ENCODE data around the gene OXA1L. TPM values are rescaled to one million over a fixed set of nuclear protein-coding genes. Genes with fewer than 3 reads are reported as not detected.

Gene OXA1L
- polyA plus RNA-seq, 5 donors: 142 to 161 (median 150) TPM

Other genes with a start within 250 kb of the OXA1L start
- 100 to 1,000 TPM; 194 to 240 (median 203) TPM for gene DAD1, start 177.5 kb upstream of the OXA1L start, polyA plus RNA-seq (ENCODE audit: insufficient read depth in 1 of 5, insufficient read length in 5 of 5, low replicate concordance in 1 of 5)
- 10 to 100 TPM; 33.1 to 46.7 (median 37.9) TPM for gene ABHD4, start 168.4 kb upstream of the OXA1L start, polyA plus RNA-seq (ENCODE audit: insufficient read depth in 1 of 5, insufficient read length in 5 of 5, low replicate concordance in 1 of 5)
- under 1 TPM; 0.18 to 0.39 (median 0.30) TPM for gene OR6J1, start 122.3 kb upstream of the OXA1L start, polyA plus RNA-seq (ENCODE audit: insufficient read depth in 1 of 5, insufficient read length in 5 of 5, low replicate concordance in 1 of 5)
- gene SLC7A7, start 48.7 kb downstream of the OXA1L start, polyA plus RNA-seq (ENCODE audit: insufficient read depth in 1 of 5, insufficient read length in 5 of 5, low replicate concordance in 1 of 5): 10 to 100 TPM in 1 of 5 donors, 1 to 10 TPM in 4; 8.8 to 11.2 (median 9.5) TPM
- gene MRPL52, start 63.2 kb downstream of the OXA1L start, polyA plus RNA-seq (ENCODE audit: insufficient read depth in 1 of 5, insufficient read length in 5 of 5, low replicate concordance in 1 of 5): 10 to 100 TPM; 66.9 to 98.7 (median 69.6) TPM
- gene MMP14, start 69.9 kb downstream of the OXA1L start, polyA plus RNA-seq (ENCODE audit: insufficient read depth in 1 of 5, insufficient read length in 5 of 5, low replicate concordance in 1 of 5): 100 to 1,000 TPM; 165 to 216 (median 186) TPM
- 10 to 100 TPM; 43.1 to 64.5 (median 51.0) TPM for gene LRP10, start 105.1 kb downstream of the OXA1L start, polyA plus RNA-seq (ENCODE audit: insufficient read depth in 1 of 5, insufficient read length in 5 of 5, low replicate concordance in 1 of 5)
- under 1 TPM; 0.58 to 0.99 (median 0.81) TPM for gene REM2, start 116.5 kb downstream of the OXA1L start, polyA plus RNA-seq (ENCODE audit: insufficient read depth in 1 of 5, insufficient read length in 5 of 5, low replicate concordance in 1 of 5)
- 100 to 1,000 TPM in 4 of 5 donors, 10 to 100 TPM in 1; 95.6 to 128 (median 105) TPM for gene RBM23, start 152.5 kb downstream of the OXA1L start, polyA plus RNA-seq (ENCODE audit: insufficient read depth in 1 of 5, insufficient read length in 5 of 5, low replicate concordance in 1 of 5)
- 100 to 1,000 TPM; 115 to 129 (median 123) TPM for gene PRMT5, start 162.7 kb downstream of the OXA1L start, polyA plus RNA-seq (ENCODE audit: insufficient read depth in 1 of 5, insufficient read length in 5 of 5, low replicate concordance in 1 of 5)
- 10 to 100 TPM; 50.8 to 86.9 (median 80.5) TPM for gene HAUS4, start 190.4 kb downstream of the OXA1L start, polyA plus RNA-seq (ENCODE audit: insufficient read depth in 1 of 5, insufficient read length in 5 of 5, low replicate concordance in 1 of 5)
- 10 to 100 TPM; 31.3 to 50.3 (median 40.6) TPM for gene AJUBA, start 215.9 kb downstream of the OXA1L start, polyA plus RNA-seq (ENCODE audit: insufficient read depth in 1 of 5, insufficient read length in 5 of 5, low replicate concordance in 1 of 5)
- gene C14orf93, start 243.5 kb downstream of the OXA1L start, polyA plus RNA-seq (ENCODE audit: insufficient read depth in 1 of 5, insufficient read length in 5 of 5, low replicate concordance in 1 of 5): 10 to 100 TPM; 20.6 to 23.2 (median 21.5) TPM

All from right lung (tissue), 5 donors.